ENCODE results near the gene SRSF3.

SRSF3 gene

DNA sequence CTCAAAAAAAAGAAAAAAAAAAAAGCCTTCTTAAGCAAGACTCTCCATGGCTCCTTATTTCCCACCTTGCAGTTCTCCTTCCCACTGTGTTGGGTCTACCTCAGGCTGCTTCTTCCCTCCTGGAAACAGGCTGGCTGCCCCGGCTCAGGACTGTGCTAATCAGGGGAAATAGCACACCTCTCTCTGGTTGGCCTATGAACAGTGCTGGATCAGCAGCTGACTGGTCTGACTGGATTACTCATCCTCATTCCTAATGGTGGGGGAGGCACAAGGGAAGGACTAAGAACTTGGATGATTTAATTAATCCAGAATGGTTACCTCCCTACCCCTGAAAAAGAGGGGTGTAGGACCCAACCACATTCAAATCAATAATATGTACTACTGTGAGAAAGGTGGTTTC is 3.9 kb upstream of the SRSF3 start:
- TF ChIP-seq, protein P1, sequence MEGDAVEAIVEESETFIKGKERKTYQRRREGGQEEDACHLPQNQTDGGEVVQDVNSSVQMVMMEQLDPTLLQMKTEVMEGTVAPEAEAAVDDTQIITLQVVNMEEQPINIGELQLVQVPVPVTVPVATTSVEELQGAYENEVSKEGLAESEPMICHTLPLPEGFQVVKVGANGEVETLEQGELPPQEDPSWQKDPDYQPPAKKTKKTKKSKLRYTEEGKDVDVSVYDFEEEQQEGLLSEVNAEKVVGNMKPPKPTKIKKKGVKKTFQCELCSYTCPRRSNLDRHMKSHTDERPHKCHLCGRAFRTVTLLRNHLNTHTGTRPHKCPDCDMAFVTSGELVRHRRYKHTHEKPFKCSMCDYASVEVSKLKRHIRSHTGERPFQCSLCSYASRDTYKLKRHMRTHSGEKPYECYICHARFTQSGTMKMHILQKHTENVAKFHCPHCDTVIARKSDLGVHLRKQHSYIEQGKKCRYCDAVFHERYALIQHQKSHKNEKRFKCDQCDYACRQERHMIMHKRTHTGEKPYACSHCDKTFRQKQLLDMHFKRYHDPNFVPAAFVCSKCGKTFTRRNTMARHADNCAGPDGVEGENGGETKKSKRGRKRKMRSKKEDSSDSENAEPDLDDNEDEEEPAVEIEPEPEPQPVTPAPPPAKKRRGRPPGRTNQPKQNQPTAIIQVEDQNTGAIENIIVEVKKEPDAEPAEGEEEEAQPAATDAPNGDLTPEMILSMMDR (IDR thresholded peaks at IDR 0.05; ENCODE audit: low read depth, low read length): no peak
- peak; percentile 77 to 84 for DNase-seq (ENCODE audit: low read depth in 2 of 2)
- no peak overlapping the region for H3K4me3 ChIP-seq (replicated peaks in 1 of 2; ENCODE audit: low read depth in 2 of 2, low read length in 2 of 2)

DNA sequence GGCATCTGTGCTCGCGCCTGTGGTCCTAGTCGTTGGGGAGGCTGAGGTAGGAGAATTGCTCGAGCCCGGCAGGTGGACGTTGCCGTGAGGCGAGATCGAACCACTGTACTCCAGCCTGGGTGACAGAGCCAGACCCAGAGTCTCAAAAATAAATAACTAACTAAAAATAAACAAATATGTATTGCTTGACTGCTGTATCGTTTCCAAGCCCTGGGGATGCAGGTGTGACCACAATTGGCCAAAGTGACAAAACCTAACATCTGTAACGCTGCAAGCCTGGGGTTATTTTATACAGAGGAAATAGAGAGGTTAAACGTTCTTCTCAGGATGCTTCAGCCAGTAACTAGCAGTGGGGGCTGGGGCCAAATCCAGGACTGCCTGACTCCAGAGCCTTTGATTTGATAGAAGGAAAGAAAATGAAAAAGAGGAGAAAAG is 1.9 kb upstream of the SRSF3 start:
- DNase-seq (ENCODE audit: low read depth in 2 of 2): no peak
- no peak overlapping the region for H3K4me3 ChIP-seq (replicated peaks in 1 of 2; ENCODE audit: low read depth in 2 of 2, low read length in 2 of 2)
- TF ChIP-seq, protein P1 (IDR thresholded peaks at IDR 0.05; ENCODE audit: low read depth, low read length): no peak

DNA sequence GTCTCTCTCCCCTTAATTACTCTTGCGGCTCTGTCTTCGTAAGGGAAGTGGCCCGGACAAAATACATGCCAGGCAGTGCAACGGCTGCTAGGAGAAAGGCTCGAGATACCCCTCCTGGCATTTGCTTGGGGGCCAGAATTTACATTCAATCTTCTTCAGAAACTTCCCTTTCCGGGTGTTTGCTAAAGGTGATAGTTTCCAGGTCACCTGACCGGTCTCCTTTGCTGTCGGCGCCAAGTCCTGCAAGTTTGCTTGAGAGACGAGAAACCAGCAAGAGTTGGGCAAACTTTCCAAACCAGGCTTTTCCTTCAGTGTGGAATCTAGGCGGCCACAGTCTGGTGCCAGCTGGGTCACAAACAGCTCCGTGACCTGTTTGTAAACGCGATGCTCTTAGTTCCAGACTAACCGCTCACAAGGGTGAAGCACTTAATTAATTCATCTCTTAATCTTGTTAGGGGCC is 563 bp upstream of the SRSF3 start:
- TF ChIP-seq, protein P1 (IDR thresholded peaks at IDR 0.05; ENCODE audit: low read depth, low read length): no peak
- DNase-seq (ENCODE audit: low read depth in 2 of 2): no peak
- peak overlapping the region; percentile 28 to 46 for H3K4me3 ChIP-seq (replicated peaks in 1 of 2; ENCODE audit: low read depth in 2 of 2, low read length in 2 of 2)

DNA sequence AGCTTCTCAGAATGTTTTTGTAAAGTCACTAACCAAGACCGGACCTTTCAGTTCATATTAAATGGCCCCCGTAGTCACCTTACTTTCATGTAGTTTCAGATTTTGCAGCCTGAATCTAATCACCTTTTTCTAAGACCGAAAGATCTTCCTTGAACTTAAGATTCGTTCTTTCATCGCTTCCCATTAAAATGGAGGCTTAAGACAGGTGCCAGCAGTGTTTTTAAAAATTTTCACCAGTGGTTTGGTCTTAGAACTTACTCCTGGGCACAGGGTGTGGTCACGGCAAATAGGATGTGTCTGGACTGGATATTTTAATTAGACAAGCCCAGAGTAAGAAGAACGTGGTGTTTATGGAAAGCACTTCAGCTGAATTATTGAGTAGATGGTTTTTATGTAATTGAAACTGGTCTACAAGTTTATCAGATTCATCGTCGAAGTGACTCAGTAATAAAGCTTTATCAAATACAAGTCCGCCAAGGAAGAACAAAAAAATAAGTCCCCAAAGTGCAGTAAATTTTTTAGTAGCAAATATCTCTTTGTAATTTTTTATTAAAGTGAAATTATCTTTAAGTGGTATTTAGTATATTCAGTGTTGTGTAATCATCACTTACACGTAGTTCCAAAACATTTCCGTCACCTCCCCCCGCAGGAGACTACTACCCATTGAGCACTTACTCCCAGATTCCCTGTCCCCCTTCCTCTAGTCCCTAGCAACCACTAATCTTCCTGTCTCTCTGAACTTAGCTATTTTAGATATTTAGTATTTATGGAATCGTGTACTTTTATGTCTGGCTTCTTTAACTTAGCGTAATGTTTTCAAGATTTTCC is 868 bp downstream of the SRSF3 start:
- peak overlapping the region; percentile 53 to 94 for H3K4me3 ChIP-seq (replicated peaks in 1 of 2; ENCODE audit: low read depth in 2 of 2, low read length in 2 of 2)
- DNase-seq (ENCODE audit: low read depth in 2 of 2): peak; percentile 71 to 74
- TF ChIP-seq, protein P1 (IDR thresholded peaks at IDR 0.05; ENCODE audit: low read depth, low read length): no peak

DNA sequence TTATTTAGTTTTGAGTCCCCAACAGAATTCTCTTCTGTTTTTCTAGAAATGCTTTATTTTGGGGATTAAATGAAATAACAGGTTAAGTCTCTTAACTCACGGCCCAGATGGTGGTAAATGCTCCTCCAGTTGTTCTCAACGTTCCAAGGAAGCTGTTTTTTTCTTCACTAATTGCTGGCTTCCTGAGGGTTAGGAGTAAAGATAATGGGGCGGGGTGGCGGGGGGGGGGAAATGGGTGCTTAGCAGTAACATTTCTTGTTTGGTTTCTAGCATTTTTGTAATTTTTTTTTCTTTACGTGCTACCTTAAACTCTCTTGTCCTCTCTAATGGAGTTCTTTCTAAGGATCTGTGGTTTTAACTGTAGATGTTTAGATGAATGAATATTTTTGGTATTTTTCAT is 2.2 kb downstream of the SRSF3 start:
- H3K4me3 ChIP-seq (replicated peaks in 1 of 2; ENCODE audit: low read depth in 2 of 2, low read length in 2 of 2): peak overlapping the region; percentile 53 to 94
- TF ChIP-seq, protein P1 (IDR thresholded peaks at IDR 0.05; ENCODE audit: low read depth, low read length): no peak
- no peak for DNase-seq (ENCODE audit: low read depth in 2 of 2)

DNA sequence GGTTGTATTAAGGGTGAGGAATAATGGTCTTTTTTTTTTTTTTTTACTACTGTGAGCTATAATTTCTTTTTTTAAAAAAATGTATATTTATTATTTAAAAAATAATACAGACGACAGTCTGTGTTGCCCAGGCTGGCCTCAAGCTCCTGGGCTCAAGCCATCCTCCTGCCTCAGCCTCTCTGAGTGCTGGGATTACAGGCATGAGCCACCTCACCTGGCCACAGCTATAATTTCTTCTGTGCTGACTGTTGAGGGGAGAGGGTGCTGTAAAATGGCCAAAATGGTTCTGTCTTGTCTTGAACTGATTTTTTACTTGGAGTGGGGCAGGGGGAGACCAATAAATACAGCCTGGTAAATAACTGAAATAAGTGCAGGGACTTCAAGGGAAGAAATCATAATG is 3.6 kb downstream of the SRSF3 start:
- TF ChIP-seq, protein P1 (IDR thresholded peaks at IDR 0.05; ENCODE audit: low read depth, low read length): no peak
- peak overlapping the region; percentile 53 to 94 for H3K4me3 ChIP-seq (replicated peaks in 1 of 2; ENCODE audit: low read depth in 2 of 2, low read length in 2 of 2)
- no peak for DNase-seq (ENCODE audit: low read depth in 2 of 2)
